Measurements from ENCODE around the gene NUMBL.

- TF ChIP-seq ZNF274 (IDR thresholded peaks at IDR 0.05; ENCODE audit: low read depth, low read length) (no peak), YY1 (IDR thresholded peaks at IDR 0.05; ENCODE audit: insufficient read depth, insufficient read length) (no peak)
These were observed 33.9 kb upstream of the NUMBL start for GRCh38 chr19:40724315-40724714.

Data from NT2/D1 (cell line).